A549 (cell line): ENCODE data around the gene TOP2A. TPM values are rescaled to one million over a fixed set of nuclear protein-coding genes. Genes with fewer than 3 reads are reported as not detected.
A peak's percentile ranks its signal among the peaks of the same experiment; 100 is the strongest.

ENCODE experiments used
- ATAC-seq, 2 experiments: fragments of 200-7000 bp in 1 of 2; fragments of >200 bp in 1 of 2; cut with Nextera tagmentation in 1 of 2; cut with Tn5 transposase in 1 of 2; 3 replicates each; pipeline versions ENCODE4 v1.8.0 to v1.9.1; 2018 to 2020; ENCODE audit warnings: mild to moderate bottlenecking in 1 of 2, moderate library complexity in 1 of 2
- CTCF ChIA-PET: fragments of 300-600 bp; sonication (Branson Sonifier 250); formaldehyde crosslinking; extraction: SDS; loops from one replicate; lab custom pipeline; 2021; ENCODE audit warnings: antibody characterized with exemption, inconsistent platforms; lab: Yijun Ruan, JAX
- POLR2A ChIA-PET: fragments of 350-600 bp; formaldehyde crosslinking; extraction: SDS; loops from one replicate; lab custom pipeline; 2021; ENCODE audit warnings: antibody characterized with exemption, inconsistent platforms; lab: Yijun Ruan, JAX
- DNase-seq, 2 experiments: peaks; one replicate each; pipeline versions ENCODE4 v3.0.0 to v3.0.0-alpha.2; 2011 to 2016; ENCODE audit warnings: low read depth in 1 of 2, low spot score in 1 of 2
- FAIRE-seq: peaks from 2 replicates; lab custom pipeline; 2011; peaks lifted over from hg19 to GRCh38; lab: Jason Lieb, UNC
- H3K27ac ChIP-seq, 2 experiments: fragments of >200 bp; sonication (Bioruptor Twin); formaldehyde crosslinking; 3 replicates each; pipeline ENCODE4 v1.5.1; 2016 to 2017
- H3K4me1 ChIP-seq: fragments of >200 bp; sonication (Bioruptor Twin); formaldehyde crosslinking; 3 replicates; pipeline ENCODE4 v1.6.1; 2016
- H3K4me2 ChIP-seq: fragments of >200 bp; sonication (Bioruptor Twin); formaldehyde crosslinking; 3 replicates; pipeline ENCODE4 v1.6.1; 2016
- H3K4me3 ChIP-seq: fragments of >200 bp; sonication (Bioruptor Twin); formaldehyde crosslinking; 3 replicates; pipeline ENCODE4 v1.5.1; 2016
- H3K9me3 ChIP-seq: fragments of >200 bp; sonication (Bioruptor Twin); formaldehyde crosslinking; 3 replicates; pipeline ENCODE4 v1.6.1; 2016
- BHLHE40 ChIP-seq: IDR thresholded peaks from 2 replicates; pipeline ENCODE4 v1.6.1; 2012; ENCODE audit warnings: low read depth, low read length, inconsistent platforms
- CBX2 ChIP-seq: fragments of 200-600 bp; sonication (generic); IDR thresholded peaks from 2 replicates; pipeline ENCODE4 v1.6.1; 2016; ENCODE audit warnings: low read depth, mild to moderate bottlenecking, borderline replicate concordance
- CBX8 ChIP-seq: fragments of 200-600 bp; sonication (generic); IDR thresholded peaks from 2 replicates; pipeline ENCODE4 v1.6.1; 2016
- CEBPB ChIP-seq, 2 experiments: fragments of >200 bp in 1 of 2; sonication (Bioruptor Twin) in 1 of 2; formaldehyde crosslinking in 1 of 2; IDR thresholded peaks; 2 replicates each; pipeline ENCODE4 v1.6.1; 2012 to 2016
- EHF ChIP-seq: fragments of 250-450 bp; sonication (Bioruptor Pico); IDR thresholded peaks from 2 replicates; pipeline ENCODE4 v1.5.0; 2020; ENCODE audit warnings: mild to moderate bottlenecking
- EP300 ChIP-seq, 2 experiments: fragments of >200 bp; sonication (Bioruptor Twin); formaldehyde crosslinking; IDR thresholded peaks; 2 replicates in 1 of 2; 3 replicates in 1 of 2; pipeline ENCODE4 v1.6.1; 2016 to 2017
- FOSB ChIP-seq: fragments of 250-450 bp; sonication (Bioruptor Pico); IDR thresholded peaks from 2 replicates; pipeline ENCODE4 v1.5.0; 2020; ENCODE audit warnings: mild to moderate bottlenecking, moderate library complexity
- HEYL ChIP-seq: fragments of 250-450 bp; sonication (Bioruptor Pico); IDR thresholded peaks from 2 replicates; pipeline ENCODE4 v1.8.0; 2021; ENCODE audit warnings: mild to moderate bottlenecking, moderate library complexity
- HOXA7 ChIP-seq: fragments of 250-450 bp; sonication (Bioruptor Pico); IDR thresholded peaks from 2 replicates; pipeline ENCODE4 v1.5.0; 2020; ENCODE audit warnings: mild to moderate bottlenecking, moderate library complexity
- JUNB ChIP-seq: fragments of >200 bp; sonication (Bioruptor Twin); formaldehyde crosslinking; IDR thresholded peaks from 2 replicates; pipeline ENCODE4 v1.6.1; 2016
- KDM1A ChIP-seq: fragments of 200-600 bp; sonication (generic); IDR thresholded peaks from 2 replicates; pipeline ENCODE4 v1.6.1; 2016; ENCODE audit warnings: low read depth, mild to moderate bottlenecking
- MAFK ChIP-seq: fragments of 450-650 bp; IDR thresholded peaks from 2 replicates; pipeline ENCODE4 v1.6.1; 2014; ENCODE audit not compliant: partially characterized antibody
- NPAS2 ChIP-seq: fragments of 250-450 bp; sonication (Bioruptor Pico); IDR thresholded peaks from 2 replicates; pipeline ENCODE4 v1.8.0; 2022; ENCODE audit warnings: mild to moderate bottlenecking, moderate library complexity, borderline replicate concordance
- PBX3 ChIP-seq: IDR thresholded peaks from 2 replicates; pipeline ENCODE4 v1.6.1; 2012
- RAD21 ChIP-seq, 2 experiments: fragments of >200 bp in 1 of 2; sonication (Bioruptor Twin) in 1 of 2; formaldehyde crosslinking in 1 of 2; IDR thresholded peaks in 1 of 2; conservative IDR thresholded peaks in 1 of 2; 2 replicates in 1 of 2; 3 replicates in 1 of 2; pipeline ENCODE4 v1.6.1; 2012 to 2018; ENCODE audit warnings: inconsistent platforms in 1 of 2
- RARB ChIP-seq: fragments of 250-450 bp; sonication (Bioruptor Pico); IDR thresholded peaks from 2 replicates; pipeline ENCODE4 v1.8.0; 2021; ENCODE audit warnings: mild to moderate bottlenecking, moderate library complexity
- RCOR1 ChIP-seq: fragments of 150-350 bp; IDR thresholded peaks from 2 replicates; pipeline ENCODE4 v1.6.1; 2014; ENCODE audit warnings: antibody characterized with exemption, low read length, low read depth
- RFX5 ChIP-seq: fragments of 450-650 bp; IDR thresholded peaks from 2 replicates; pipeline ENCODE4 v1.7.1; 2014; ENCODE audit warnings: antibody characterized with exemption, mild to moderate bottlenecking, moderate library complexity
- RNF2 ChIP-seq: fragments of 200-600 bp; sonication (generic); IDR thresholded peaks from 2 replicates; pipeline ENCODE4 v1.6.1; 2016; ENCODE audit warnings: low read depth, mild to moderate bottlenecking, antibody characterized with exemption, moderate library complexity, borderline replicate concordance
- SMC3 ChIP-seq: fragments of >200 bp; sonication (Bioruptor Twin); formaldehyde crosslinking; IDR thresholded peaks from 3 replicates; pipeline ENCODE4 v1.6.1; 2018; ENCODE audit warnings: inconsistent platforms
- SREBF2 ChIP-seq: fragments of 450-650 bp; IDR thresholded peaks from 2 replicates; pipeline ENCODE4 v1.6.1; 2014; ENCODE audit warnings: mild to moderate bottlenecking, moderate library complexity
- TFCP2L1 ChIP-seq: fragments of 250-450 bp; sonication (Bioruptor Pico); IDR thresholded peaks from 2 replicates; pipeline ENCODE4 v1.5.0; 2021; ENCODE audit warnings: mild to moderate bottlenecking
- ZC3H11A ChIP-seq: fragments of 450-650 bp; IDR thresholded peaks from 2 replicates; pipeline ENCODE4 v1.6.1; 2014; ENCODE audit warnings: antibody characterized with exemption, mild to moderate bottlenecking
- ZFP36 ChIP-seq: fragments of 450-650 bp; IDR thresholded peaks from 2 replicates; pipeline ENCODE4 v1.6.1; 2014; ENCODE audit warnings: borderline replicate concordance; ENCODE audit not compliant: partially characterized antibody
- WGBS: methylation state at CpG from one replicate; pipeline ENCODE4 v1.1.6; 2017; ENCODE audit errors: missing lambda C conversion rate; 5-methylcytosine and 5-hydroxymethylcytosine counted together
- polyA plus RNA-seq, 4 experiments: library from polyadenylated mRNA; depleted of rRNA in 3 of 4; stranded (reverse); fragments of >200 nt; fragmentation: RNase III in 1 of 4; extraction: RNeasy Plus Mini Kit Qiagen cat#74134 plus additional on column Dnase treatment in 1 of 4; gene quantifications; 2 replicates in 3 of 4; 3 replicates in 1 of 4; pipeline ENCODE4 v1.2.3, GENCODE V29; 2011 to 2017
- TF ChIP-seq, protein P1 (sequence below): fragments of 450-650 bp; IDR thresholded peaks from 2 replicates; pipeline ENCODE4 v1.6.1; 2014; ENCODE audit warnings: antibody characterized with exemption

TOP2A gene
- polyA plus RNA-seq, 2 of the 4 experiments (the other 2 are of a cell fraction) = 226 to 416 TPM

DNA sequence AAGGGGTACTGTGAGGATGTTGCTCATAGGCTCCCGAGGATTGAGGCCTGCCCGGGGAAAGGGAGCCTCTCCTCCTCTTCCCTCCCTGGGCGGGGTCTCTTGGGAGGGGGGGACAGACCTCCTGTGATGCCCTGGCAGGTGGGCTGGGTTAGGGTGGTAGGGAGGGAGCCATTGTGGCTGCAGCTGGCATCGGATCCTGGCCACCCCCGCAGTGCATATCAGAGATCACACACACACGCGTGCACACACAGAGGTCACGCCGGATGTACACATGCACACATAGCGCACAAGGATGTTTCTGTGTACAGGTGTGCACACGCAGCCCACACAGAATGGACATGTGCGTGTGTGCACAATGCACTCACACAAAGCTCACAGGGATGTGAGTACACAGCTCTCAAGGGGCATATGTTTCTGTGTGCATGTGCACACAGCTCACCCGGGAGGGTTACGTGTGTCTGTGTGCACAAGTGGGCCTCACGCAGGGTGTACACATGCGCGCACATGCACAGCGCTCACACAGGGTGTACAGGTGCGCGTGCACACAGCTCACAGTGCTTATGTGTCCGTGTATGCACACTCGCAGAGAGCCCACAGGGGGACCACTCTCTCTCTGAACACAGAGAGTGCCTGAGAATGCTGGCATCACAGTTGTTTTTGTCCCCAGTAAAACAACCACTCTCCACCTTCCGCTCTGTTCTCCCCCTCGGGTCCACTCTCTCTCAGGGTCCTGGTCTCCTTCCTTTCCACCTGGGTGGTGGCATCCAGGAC lies 55.6 kb downstream of the TOP2A start:
- TF ChIP-seq MAFK (no peak), ZC3H11A (no peak), KDM1A (peak; percentile 61)
- Histone ChIP-seq H3K4me1 (peaks cover 30% of the 10 kb centered on the region), H3K27ac (peak overlapping the region; percentile 84 to 95), H3K9me3 (no peaks in the 10 kb centered on the region), H3K4me3 (peak overlapping the region; percentile 61), H3K4me2 (peak overlapping the region; percentile 98)
- WGBS = 79% methylated on average over 21 of the region's 24 CpGs
- FAIRE-seq = peak; percentile 23
- ATAC-seq = peak; percentile 39 to 56
- no peak for DNase-seq
- ChIA-PET CTCF (interaction anchor here (0.6 to 40.3 kb wide), 41 partner anchors 9 to 1316 kb away, joined by 3 to 2395 read pairs (median 4); partner anchors contain the start of genes CDC6, RARA, TOP2A and WIPF2), POLR2A (interaction anchor here (0.6 to 2.1 kb wide), 21 partner anchors 10 to 1920 kb away, joined by 3 to 14 read pairs (median 4); partner anchors contain the start of genes EIF1, IGFBP4 and TOP2A)

GRCh38 chr17:40361063-40361924 lies 56.4 kb downstream of the TOP2A start:
- H3K4me3 ChIP-seq = no peak overlapping the region
- CTCF ChIA-PET = interaction anchor here (0.6 to 40.3 kb wide), 32 partner anchors 8 to 1306 kb away, joined by 3 to 2395 read pairs (median 6); partner anchors contain the start of genes CDC6, RARA and TOP2A
- peak overlapping the region in 1 of 2 experiments; percentile 95; a peak in 3 of 6 replicates for H3K27ac ChIP-seq
- POLR2A ChIA-PET = interaction anchor here (1.2 to 2.1 kb wide), 4 partner anchors 57 to 199 kb away, joined by 5 to 14 read pairs (median 9); partner anchors contain the start of gene TOP2A
- FAIRE-seq = no peak
- peaks cover 30% of the 10 kb centered on the region for H3K4me1 ChIP-seq
- H3K4me2 ChIP-seq = no peak overlapping the region; the same call in 2 of the 3 replicates
- ATAC-seq = no peak
- no peak for DNase-seq
- 76% methylated on average over 29 of the region's 32 CpGs for WGBS
- H3K9me3 ChIP-seq = no peaks in the 10 kb centered on the region
- TF ChIP-seq RARB (CRISPR knock-in tag) (no peak), CBX8 (no peak), JUNB (no peak), RNF2 (no peak), NPAS2 (CRISPR knock-in tag) (no peak), CEBPB (IDR thresholded peaks at IDR 0.05) (no peak), HEYL (no peak)

DNA sequence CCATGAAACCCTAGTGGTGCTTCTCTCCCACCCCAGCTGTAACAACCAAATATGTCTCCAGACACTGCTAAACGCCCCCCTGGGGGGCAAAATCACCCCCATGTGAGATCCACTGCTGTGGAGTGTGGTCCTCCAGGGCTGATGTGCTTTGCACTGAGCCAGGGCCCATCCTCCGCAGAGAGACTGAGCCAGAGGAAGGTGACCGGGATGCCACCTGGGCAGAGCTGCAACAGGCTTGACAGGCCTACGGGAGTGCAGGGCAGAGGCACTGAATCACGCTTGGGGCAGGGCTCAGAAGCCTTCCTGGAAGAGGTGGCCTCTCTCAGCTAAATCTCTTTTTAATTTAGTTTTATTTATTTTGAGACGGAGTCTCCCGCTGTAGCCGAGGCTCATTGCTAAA lies 57.6 kb downstream of the TOP2A start:
- FAIRE-seq (no peak), ATAC-seq (no peak), DNase-seq (no peak)
- ChIA-PET CTCF (interaction anchor here (0.6 to 40.3 kb wide), 14 partner anchors 16 to 1303 kb away, joined by 3 to 2395 read pairs (median 6); partner anchors contain the start of genes CDC6, RARA and TOP2A), POLR2A (no interaction called here)
- Histone ChIP-seq H3K27ac (peak overlapping the region in 1 of 2 experiments; percentile 78; a peak in 4 of 6 replicates), H3K4me1 (peaks cover 36% of the 10 kb centered on the region), H3K4me2 (no peak overlapping the region), H3K9me3 (no peaks in the 10 kb centered on the region), H3K4me3 (no peak overlapping the region)
- 76% methylated on average over 8 of the region's 8 CpGs for WGBS
- peak; percentile 10 for TF ChIP-seq ZFP36
- no peak for TF ChIP-seq KDM1A
- TF ChIP-seq CBX2 = no peak

DNA sequence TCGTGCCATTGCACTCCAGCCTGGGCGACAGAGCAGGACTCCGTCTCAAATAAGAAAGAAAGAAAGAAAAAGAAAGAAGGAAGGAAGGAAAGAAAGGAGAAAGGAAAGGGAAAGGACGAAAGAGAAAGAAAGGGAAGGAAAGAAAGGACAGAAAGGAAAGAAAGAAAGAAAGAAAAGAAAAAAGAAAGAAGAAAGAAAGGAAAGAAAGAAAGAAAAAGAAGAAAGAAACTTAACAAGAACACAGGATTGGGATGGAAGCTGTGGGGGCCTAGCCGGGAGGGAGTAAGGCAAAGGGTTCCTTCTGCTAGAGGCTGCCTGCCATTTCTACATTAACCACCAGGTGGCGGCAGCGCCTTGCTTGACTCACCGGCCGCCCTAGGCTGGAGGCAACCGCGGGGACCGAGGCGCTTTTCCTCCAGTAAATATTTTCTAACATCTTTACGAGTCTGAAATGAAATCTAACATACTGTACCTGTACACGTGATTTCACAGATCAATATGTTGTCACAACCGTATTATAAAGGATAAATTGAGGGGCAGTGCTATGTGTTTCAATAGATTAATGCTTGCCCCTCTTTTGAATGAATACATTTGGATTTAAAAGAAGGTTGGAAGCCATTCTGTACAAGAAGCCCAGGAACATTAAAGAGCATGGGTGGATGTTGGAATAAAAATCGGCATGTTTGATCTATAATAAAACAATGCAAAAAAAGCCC lies 59.2 kb downstream of the TOP2A start:
- 13% methylated on average over 17 of the region's 17 CpGs for WGBS
- POLR2A ChIA-PET = interaction anchor here (1.3 kb wide), 1 partner anchor 193 kb away, joined by 3 read pairs; no protein-coding TSS in a partner anchor
- peak; percentile 67 for FAIRE-seq
- TF ChIP-seq, protein P1, sequence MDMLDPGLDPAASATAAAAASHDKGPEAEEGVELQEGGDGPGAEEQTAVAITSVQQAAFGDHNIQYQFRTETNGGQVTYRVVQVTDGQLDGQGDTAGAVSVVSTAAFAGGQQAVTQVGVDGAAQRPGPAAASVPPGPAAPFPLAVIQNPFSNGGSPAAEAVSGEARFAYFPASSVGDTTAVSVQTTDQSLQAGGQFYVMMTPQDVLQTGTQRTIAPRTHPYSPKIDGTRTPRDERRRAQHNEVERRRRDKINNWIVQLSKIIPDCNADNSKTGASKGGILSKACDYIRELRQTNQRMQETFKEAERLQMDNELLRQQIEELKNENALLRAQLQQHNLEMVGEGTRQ = no peak
- no peak for TF ChIP-seq FOSB (CRISPR knock-in tag)
- no peak for TF ChIP-seq TFCP2L1
- TF ChIP-seq RAD21 (conservative IDR thresholded peaks at IDR 0.05 in 1 of 2, IDR thresholded peaks at IDR 0.05 in 1 of 2) = peak; percentile 97
- TF ChIP-seq CEBPB (IDR thresholded peaks at IDR 0.05) = no peak
- no peak for TF ChIP-seq PBX3
- TF ChIP-seq ZC3H11A = no peak
- TF ChIP-seq RFX5 = no peak
- no peak for TF ChIP-seq RCOR1
- no peak for TF ChIP-seq HOXA7 (CRISPR knock-in tag)
- no peak for TF ChIP-seq CBX2
- TF ChIP-seq BHLHE40 = no peak
- peak; percentile 97 for TF ChIP-seq SMC3
- TF ChIP-seq EHF (CRISPR knock-in tag) = no peak
- no peak for TF ChIP-seq EP300 (IDR thresholded peaks at IDR 0.05)
- TF ChIP-seq SREBF2 = no peak

More for the DNA sequence above, 59.2 kb downstream of the TOP2A start:
- peak; percentile 91 to 96 for DNase-seq
- Histone ChIP-seq H3K4me1 (peaks cover 31% of the 10 kb centered on the region; the same call in 2 of the 3 replicates), H3K9me3 (no peaks in the 10 kb centered on the region), H3K4me3 (peak overlapping the region; percentile 20; the same call in 1 of the 3 replicates), H3K4me2 (peak overlapping the region; percentile 81), H3K27ac (peak overlapping the region; percentile 70 to 78)
- peak; percentile 45 to 73; a peak in 5 of 6 replicates for ATAC-seq
- CTCF ChIA-PET = interaction anchor here (0.6 to 40.3 kb wide), 40 partner anchors 9 to 1310 kb away, joined by 3 to 2395 read pairs (median 4); partner anchors contain the start of genes CDC6, RARA and TOP2A
